CD4-positive, alpha-beta memory T cell (primary cell): ENCODE data around the gene KHNYN. TPM values are rescaled to one million over a fixed set of nuclear protein-coding genes. Genes with fewer than 3 reads are reported as not detected.

Source experiments
- CTCF ChIA-PET: fragments of 350-600 bp; sonication (Branson Sonifier 250); formaldehyde crosslinking; loops from one replicate; lab custom pipeline; 2021; ENCODE audit warnings: inconsistent platforms; ENCODE audit not compliant: partially characterized antibody; lab: Charles Lee
- POLR2A ChIA-PET: fragments of 350-600 bp; sonication (Branson Sonifier 250); formaldehyde crosslinking; loops from one replicate; lab custom pipeline; 2021; ENCODE audit not compliant: partially characterized antibody; lab: Charles Lee
- DNase-seq, 5 donors: peaks; one replicate each; pipeline versions ENCODE4 v3.0.0 to v3.0.0-alpha.2; 2020 to 2022; ENCODE audit warnings: mixed read lengths in 1 of 5
- H3K27ac ChIP-seq: one replicate; pipeline ENCODE4 v1.7.0; 2013; ENCODE audit warnings: low read depth, low read length
- H3K27me3 ChIP-seq: 2 replicates; pipeline ENCODE4 v1.7.0; 2013; ENCODE audit warnings: mild to moderate bottlenecking, low read length, moderate library complexity; ENCODE audit not compliant: insufficient read depth
- H3K36me3 ChIP-seq: 2 replicates; pipeline ENCODE4 v1.7.0; 2013; ENCODE audit warnings: mild to moderate bottlenecking, low read length, moderate library complexity; ENCODE audit not compliant: insufficient read depth
- H3K4me1 ChIP-seq: 2 replicates; pipeline ENCODE4 v1.7.0; 2013; ENCODE audit warnings: mild to moderate bottlenecking, low read length, moderate library complexity; ENCODE audit not compliant: insufficient read depth
- H3K4me3 ChIP-seq, 2 donors: one replicate each; pipeline ENCODE4 v1.7.0; 2013; ENCODE audit warnings: low read length in 2 of 2, mild to moderate bottlenecking in 1 of 2
- H3K9me3 ChIP-seq, 2 donors: one replicate each; pipeline ENCODE4 v1.7.0; 2013; ENCODE audit warnings: low read length in 2 of 2, control low read depth in 1 of 2; ENCODE audit not compliant: control insufficient read depth in 1 of 2
- H3K27ac Mint-ChIP-seq, 7 donors: one replicate each; pipeline ENCODE4 v1.8.0; 2020 to 2021; ENCODE audit warnings: mixed read lengths in 7 of 7, mild to moderate bottlenecking in 6 of 7, inconsistent platforms in 3 of 7, moderate library complexity in 3 of 7
- H3K27me3 Mint-ChIP-seq, 2 donors: one replicate each; pipeline ENCODE4 v1.8.0; 2020 to 2021; ENCODE audit warnings: mixed read lengths in 2 of 2
- H3K36me3 Mint-ChIP-seq, 2 donors: one replicate each; pipeline ENCODE4 v1.8.0; 2020 to 2021; ENCODE audit warnings: mixed read lengths in 2 of 2, inconsistent platforms in 1 of 2, mild to moderate bottlenecking in 1 of 2
- H3K4me1 Mint-ChIP-seq, 4 donors: one replicate each; pipeline ENCODE4 v1.8.0; 2020 to 2021; ENCODE audit warnings: mixed read lengths in 4 of 4, mild to moderate bottlenecking in 1 of 4
- H3K4me3 Mint-ChIP-seq, 8 donors: one replicate each; pipeline ENCODE4 v1.8.0; 2020 to 2021; ENCODE audit warnings: mixed read lengths in 8 of 8, mild to moderate bottlenecking in 7 of 8, moderate library complexity in 6 of 8, inconsistent platforms in 3 of 8
- H3K9me3 Mint-ChIP-seq, 8 donors: one replicate each; pipeline ENCODE4 v1.8.0; 2020 to 2021; ENCODE audit warnings: mixed read lengths in 8 of 8, mild to moderate bottlenecking in 5 of 8, inconsistent platforms in 3 of 8, moderate library complexity in 1 of 8
- intact Hi-C: fragments of 100-400 bp; cut with micrococcal nuclease; formaldehyde crosslinking; loops from one replicate; pipeline ENCODE4 v1.15.1; 2023
- polyA plus RNA-seq, 2 donors: library from polyadenylated mRNA; unstranded; fragments of 300-500 nt; fragmentation: Illumina TruSeq; gene quantifications; one replicate each; pipeline ENCODE4 v1.2.3, GENCODE V29; 2021
- total RNA-seq, 2 experiments: library from RNA; stranded (reverse); gene quantifications; one replicate each; pipeline ENCODE4 v1.2.3, GENCODE V29; 2021

The KHNYN gene
- total and polyA plus RNA-seq, 4 experiments from 2014 or later = 11.6 to 142 (median 78.9) TPM

GRCh38 chr14:24403294-24403998, 26.3 kb upstream of the KHNYN start:
- H3K4me3 ChIP-seq = no peak overlapping the region
- Mint-ChIP-seq H3K9me3 (no peaks in the 10 kb centered on the region), H3K4me1 (peaks cover 4 to 13% (median 6%) of the 10 kb centered on the region in 4 donors), H3K4me3 (no peak overlapping the region), H3K36me3 (peaks cover 0 to 4% of the 10 kb centered on the region in 2 donors), H3K27me3 (peaks cover 9 to 15% of the 10 kb centered on the region in 2 donors), H3K27ac (no peak overlapping the region)
- H3K27me3 ChIP-seq = no peaks in the 10 kb centered on the region
- H3K9me3 ChIP-seq = no peaks in the 10 kb centered on the region
- intact Hi-C loops = no loop called here
- H3K36me3 ChIP-seq = no peaks in the 10 kb centered on the region
- no peak overlapping the region for H3K27ac ChIP-seq
- CTCF ChIA-PET = no interaction called here
- H3K4me1 ChIP-seq = peaks cover 9% of the 10 kb centered on the region
- no peak for DNase-seq
- POLR2A ChIA-PET = interaction anchor here (1.1 kb wide), 1 partner anchor 23 kb away, joined by 3 read pairs; no protein-coding TSS in a partner anchor

GRCh38 chr14:24404814-24405213, 24.9 kb upstream of the KHNYN start:
- Mint-ChIP-seq H3K4me1 (peaks cover 0 to 6% (median under 1%) of the 10 kb centered on the region in 4 donors), H3K27me3 (peaks cover 8 to 15% of the 10 kb centered on the region in 2 donors), H3K9me3 (no peaks in the 10 kb centered on the region), H3K27ac (peak overlapping the region in 1 of 7 donors; percentile 52), H3K4me3 (no peak overlapping the region), H3K36me3 (peaks cover 0 to 4% of the 10 kb centered on the region in 2 donors)
- CTCF ChIA-PET = no interaction called here
- intact Hi-C loops = no loop called here
- no peak overlapping the region for H3K4me3 ChIP-seq
- H3K9me3 ChIP-seq = no peaks in the 10 kb centered on the region
- no peak for DNase-seq
- no peaks in the 10 kb centered on the region for H3K27me3 ChIP-seq
- POLR2A ChIA-PET = interaction anchor here (0.9 kb wide), 1 partner anchor 26 kb away, joined by 4 read pairs; no protein-coding TSS in a partner anchor
- peaks cover 1% of the 10 kb centered on the region for H3K4me1 ChIP-seq
- no peaks in the 10 kb centered on the region for H3K36me3 ChIP-seq
- H3K27ac ChIP-seq = no peak overlapping the region

GRCh38 chr14:24406416-24406815, 23.3 kb upstream of the KHNYN start:
- H3K36me3 ChIP-seq = no peaks in the 10 kb centered on the region
- intact Hi-C loops = no loop called here
- no peak overlapping the region for H3K27ac ChIP-seq
- H3K27me3 ChIP-seq = no peaks in the 10 kb centered on the region
- DNase-seq = no peak
- H3K36me3 Mint-ChIP-seq = peaks cover 0 to 4% of the 10 kb centered on the region in 2 donors
- no peak overlapping the region for H3K27ac Mint-ChIP-seq
- ChIA-PET POLR2A (no interaction called here), CTCF (interaction anchor here (0.9 to 1.0 kb wide), 2 partner anchors 31 to 73 kb away, joined by 3 to 4 read pairs; no protein-coding TSS in a partner anchor)
- no peaks in the 10 kb centered on the region for H3K9me3 ChIP-seq
- H3K4me3 ChIP-seq = no peak overlapping the region
- H3K4me3 Mint-ChIP-seq = no peak overlapping the region
- no peaks in the 10 kb centered on the region for H3K9me3 Mint-ChIP-seq
- H3K27me3 Mint-ChIP-seq = peaks cover 6 to 14% of the 10 kb centered on the region in 2 donors
- H3K4me1 ChIP-seq = no peaks in the 10 kb centered on the region
- H3K4me1 Mint-ChIP-seq = peaks cover 0 to under 1% (median 0%) of the 10 kb centered on the region in 4 donors

- Histone ChIP-seq H3K27me3 (no peaks in the 10 kb centered on the region), H3K4me1 (no peaks in the 10 kb centered on the region), H3K36me3 (no peaks in the 10 kb centered on the region), H3K27ac (no peak overlapping the region), H3K4me3 (no peak overlapping the region), H3K9me3 (no peaks in the 10 kb centered on the region)
- POLR2A ChIA-PET = interaction anchor here (1.1 kb wide), 1 partner anchor 15 kb away, joined by 3 read pairs; no protein-coding TSS in a partner anchor
- no peak for DNase-seq
- Mint-ChIP-seq H3K9me3 (no peaks in the 10 kb centered on the region), H3K36me3 (peaks cover 0 to 4% of the 10 kb centered on the region in 2 donors), H3K4me1 (no peaks in the 10 kb centered on the region), H3K4me3 (no peak overlapping the region), H3K27me3 (peaks cover 4 to 12% of the 10 kb centered on the region in 2 donors), H3K27ac (no peak overlapping the region)
- CTCF ChIA-PET = no interaction called here
- intact Hi-C loops = no loop called here
Observed at GRCh38 chr14:24407608-24408325, 22.0 kb upstream of the KHNYN start.

GRCh38 chr14:24408764-24409163, 21.0 kb upstream of the KHNYN start:
- Mint-ChIP-seq H3K36me3 (peaks cover 0 to 4% of the 10 kb centered on the region in 2 donors), H3K9me3 (no peaks in the 10 kb centered on the region), H3K4me1 (no peaks in the 10 kb centered on the region), H3K27ac (no peak overlapping the region), H3K4me3 (no peak overlapping the region), H3K27me3 (peaks cover 4 to 12% of the 10 kb centered on the region in 2 donors)
- Histone ChIP-seq H3K27me3 (no peaks in the 10 kb centered on the region), H3K4me3 (no peak overlapping the region), H3K4me1 (no peaks in the 10 kb centered on the region), H3K9me3 (no peaks in the 10 kb centered on the region), H3K36me3 (no peaks in the 10 kb centered on the region), H3K27ac (no peak overlapping the region)
- intact Hi-C loops = no loop called here
- ChIA-PET CTCF (interaction anchor here (0.6 to 2.5 kb wide), 6 partner anchors 10 to 166 kb away, joined by 3 to 7 read pairs (median 4); no protein-coding TSS in a partner anchor), POLR2A (interaction anchor here (0.8 to 1.0 kb wide), 2 partner anchors 28 to 69 kb away, joined by 3 read pairs; partner anchors contain the start of gene RIPK3)
- no peak for DNase-seq

GRCh38 chr14:24409192-24409591, 20.6 kb upstream of the KHNYN start:
- no peaks in the 10 kb centered on the region for H3K27me3 ChIP-seq
- no peaks in the 10 kb centered on the region for H3K4me1 ChIP-seq
- no peak overlapping the region for H3K4me3 Mint-ChIP-seq
- CTCF ChIA-PET = interaction anchor here (0.6 to 2.5 kb wide), 6 partner anchors 10 to 166 kb away, joined by 3 to 7 read pairs (median 4); no protein-coding TSS in a partner anchor
- peaks cover 4 to 11% of the 10 kb centered on the region in 2 donors for H3K27me3 Mint-ChIP-seq
- no peak overlapping the region for H3K27ac ChIP-seq
- H3K9me3 Mint-ChIP-seq = no peaks in the 10 kb centered on the region
- no peak overlapping the region for H3K4me3 ChIP-seq
- DNase-seq = no peak
- H3K9me3 ChIP-seq = no peaks in the 10 kb centered on the region
- no peaks in the 10 kb centered on the region for H3K36me3 ChIP-seq
- POLR2A ChIA-PET = interaction anchor here (0.8 to 1.0 kb wide), 2 partner anchors 28 to 69 kb away, joined by 3 read pairs; partner anchors contain the start of gene RIPK3
- H3K27ac Mint-ChIP-seq = no peak overlapping the region
- peaks cover 0 to 4% of the 10 kb centered on the region in 2 donors for H3K36me3 Mint-ChIP-seq
- no peaks in the 10 kb centered on the region for H3K4me1 Mint-ChIP-seq
- intact Hi-C loops = no loop called here

- Mint-ChIP-seq H3K27me3 (peaks cover 3 to 9% of the 10 kb centered on the region in 2 donors), H3K36me3 (peaks cover 0 to under 1% of the 10 kb centered on the region in 2 donors), H3K9me3 (no peaks in the 10 kb centered on the region), H3K4me3 (no peak overlapping the region), H3K4me1 (no peaks in the 10 kb centered on the region), H3K27ac (no peak overlapping the region)
- ChIA-PET POLR2A (interaction anchor here (1.0 kb wide), 1 partner anchor 70 kb away, joined by 3 read pairs; the partner anchor contains the start of gene RIPK3), CTCF (interaction anchor here (0.9 to 2.5 kb wide), 5 partner anchors 9 to 77 kb away, joined by 3 to 7 read pairs (median 6); no protein-coding TSS in a partner anchor)
- no peaks in the 10 kb centered on the region for H3K27me3 ChIP-seq
- H3K4me1 ChIP-seq = no peaks in the 10 kb centered on the region
- no peaks in the 10 kb centered on the region for H3K9me3 ChIP-seq
- H3K4me3 ChIP-seq = no peak overlapping the region
- no peaks in the 10 kb centered on the region for H3K36me3 ChIP-seq
- H3K27ac ChIP-seq = no peak overlapping the region
- DNase-seq = no peak
- intact Hi-C loops = no loop called here
Observed at GRCh38 chr14:24409956-24410355, 19.8 kb upstream of the KHNYN start.
